Natural killer cell (primary cell): Measurements from ENCODE around the gene HPSE2. TPM values are rescaled to one million over a fixed set of nuclear protein-coding genes. Genes with fewer than 3 reads are reported as not detected.

Experiments
- ATAC-seq, 3 donors: fragments of 150-1000 bp in 2 of 3; fragments of 200-7000 bp in 1 of 3; cut with Tn5 transposase; 1 replicate in 1 of 3; 2 replicates in 2 of 3; pipeline ENCODE4 v1.10.0; 2021; ENCODE audit warnings: mild to moderate bottlenecking in 2 of 3, moderate library complexity in 2 of 3
- DNase-seq, 2 donors: peaks; one replicate each; pipeline versions ENCODE4 v3.0.0 to v3.0.0-alpha.2; 2013 to 2021; ENCODE audit warnings: mixed read lengths in 1 of 2
- H3K27ac ChIP-seq: one replicate; pipeline ENCODE4 v1.5.1; 2013; ENCODE audit warnings: mild to moderate bottlenecking, low read length
- H3K27me3 ChIP-seq: one replicate; pipeline ENCODE4 v1.6.1; 2013; ENCODE audit warnings: low read length; ENCODE audit not compliant: control insufficient read depth, insufficient read depth
- H3K36me3 ChIP-seq: one replicate; pipeline ENCODE4 v1.6.1; 2013; ENCODE audit warnings: low read length; ENCODE audit not compliant: control insufficient read depth, insufficient read depth
- H3K4me1 ChIP-seq: one replicate; pipeline ENCODE4 v1.6.1; 2013; ENCODE audit warnings: low read length; ENCODE audit not compliant: control insufficient read depth, insufficient read depth
- H3K4me3 ChIP-seq: one replicate; pipeline ENCODE4 v1.5.1; 2013; ENCODE audit warnings: low read length
- H3K9me3 ChIP-seq: one replicate; pipeline ENCODE4 v1.6.1; 2013; ENCODE audit warnings: low read length; ENCODE audit not compliant: control insufficient read depth, insufficient read depth
- H3K27ac Mint-ChIP-seq, 2 donors: one replicate each; pipeline ENCODE4 v1.8.0; 2022; ENCODE audit warnings: mild to moderate bottlenecking in 2 of 2, mixed read lengths in 2 of 2, moderate library complexity in 1 of 2
- H3K27me3 Mint-ChIP-seq, 2 donors: one replicate each; pipeline ENCODE4 v1.8.0; 2022; ENCODE audit warnings: low read depth in 2 of 2, mixed read lengths in 2 of 2
- H3K36me3 Mint-ChIP-seq: one replicate; pipeline ENCODE4 v1.8.0; 2022; ENCODE audit warnings: mixed read lengths
- H3K4me1 Mint-ChIP-seq, 2 donors: one replicate each; pipeline ENCODE4 v1.8.0; 2022; ENCODE audit warnings: mixed read lengths in 2 of 2
- H3K4me3 Mint-ChIP-seq: one replicate; pipeline ENCODE4 v1.8.0; 2022; ENCODE audit warnings: mild to moderate bottlenecking, moderate library complexity, mixed read lengths
- H3K9me3 Mint-ChIP-seq, 2 donors: one replicate each; pipeline ENCODE4 v1.8.0; 2022; ENCODE audit warnings: mixed read lengths in 2 of 2
- WGBS: methylation state at CpG from one replicate; pipeline ENCODE4 v1.1.7; 2013; ENCODE audit warnings: missing lambda C conversion rate; ENCODE audit not compliant: insufficient coverage; 5-methylcytosine and 5-hydroxymethylcytosine counted together
- intact Hi-C: fragments of 100-400 bp; cut with micrococcal nuclease; formaldehyde crosslinking; loops from one replicate; pipeline ENCODE4 v1.14.2; 2022
- total RNA-seq, 4 donors: library from RNA; stranded (reverse); fragments of 120-200 nt in 1 of 4; gene quantifications; one replicate each; pipeline versions ENCODE4 v1.2.3 to v1.2.4, GENCODE V29; 2013 to 2022
- TF ChIP-seq, protein P1 (sequence below): fragments of 200-600 bp; IDR thresholded peaks from one replicate; pipeline ENCODE4 v1.8.0; 2022; ENCODE audit warnings: antibody characterized with exemption

HPSE2 gene
- total RNA-seq, 3 donors from 2014 or later (not counting 1 experiment from before 2014, with no cell fraction given): not detected

DNA sequence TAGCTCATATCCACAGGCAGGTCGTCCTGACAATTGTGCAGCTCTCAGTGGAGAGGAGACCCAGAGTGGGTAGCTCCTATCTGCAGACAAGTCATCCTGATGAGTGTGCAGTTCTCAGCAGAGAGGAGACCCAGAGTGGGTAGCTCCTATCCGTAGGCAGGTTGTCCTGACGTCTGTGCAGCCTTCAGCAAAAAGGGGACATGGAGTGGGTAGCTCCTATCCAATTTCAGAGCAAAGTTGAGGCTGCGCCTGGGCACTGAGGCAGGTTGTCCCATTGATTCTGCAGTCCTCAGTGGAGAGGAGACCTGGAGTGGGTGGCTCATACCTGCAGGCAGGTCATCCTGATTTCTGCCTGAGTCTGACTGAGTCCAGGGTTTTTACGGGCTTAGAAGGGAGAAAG is 111.8 kb downstream of the HPSE2 start:
- Histone ChIP-seq H3K27me3 (no peaks in the 10 kb centered on the region), H3K36me3 (no peaks in the 10 kb centered on the region), H3K27ac (no peak overlapping the region), H3K9me3 (no peaks in the 10 kb centered on the region), H3K4me3 (no peak overlapping the region), H3K4me1 (no peaks in the 10 kb centered on the region)
- no peak for ATAC-seq
- H3K4me3 Mint-ChIP-seq: no peak overlapping the region
- intact Hi-C loops: no loop called here
- no peaks in the 10 kb centered on the region for H3K36me3 Mint-ChIP-seq
- TF ChIP-seq, protein P1, sequence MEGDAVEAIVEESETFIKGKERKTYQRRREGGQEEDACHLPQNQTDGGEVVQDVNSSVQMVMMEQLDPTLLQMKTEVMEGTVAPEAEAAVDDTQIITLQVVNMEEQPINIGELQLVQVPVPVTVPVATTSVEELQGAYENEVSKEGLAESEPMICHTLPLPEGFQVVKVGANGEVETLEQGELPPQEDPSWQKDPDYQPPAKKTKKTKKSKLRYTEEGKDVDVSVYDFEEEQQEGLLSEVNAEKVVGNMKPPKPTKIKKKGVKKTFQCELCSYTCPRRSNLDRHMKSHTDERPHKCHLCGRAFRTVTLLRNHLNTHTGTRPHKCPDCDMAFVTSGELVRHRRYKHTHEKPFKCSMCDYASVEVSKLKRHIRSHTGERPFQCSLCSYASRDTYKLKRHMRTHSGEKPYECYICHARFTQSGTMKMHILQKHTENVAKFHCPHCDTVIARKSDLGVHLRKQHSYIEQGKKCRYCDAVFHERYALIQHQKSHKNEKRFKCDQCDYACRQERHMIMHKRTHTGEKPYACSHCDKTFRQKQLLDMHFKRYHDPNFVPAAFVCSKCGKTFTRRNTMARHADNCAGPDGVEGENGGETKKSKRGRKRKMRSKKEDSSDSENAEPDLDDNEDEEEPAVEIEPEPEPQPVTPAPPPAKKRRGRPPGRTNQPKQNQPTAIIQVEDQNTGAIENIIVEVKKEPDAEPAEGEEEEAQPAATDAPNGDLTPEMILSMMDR: no peak
- peaks cover 7% of the 10 kb centered on the region in 2 donors for H3K9me3 Mint-ChIP-seq
- no peaks in the 10 kb centered on the region for H3K27me3 Mint-ChIP-seq
- WGBS: 80% methylated on average over 5 of the region's 5 CpGs
- H3K27ac Mint-ChIP-seq: no peak overlapping the region
- no peak for DNase-seq
- H3K4me1 Mint-ChIP-seq: no peaks in the 10 kb centered on the region

DNA sequence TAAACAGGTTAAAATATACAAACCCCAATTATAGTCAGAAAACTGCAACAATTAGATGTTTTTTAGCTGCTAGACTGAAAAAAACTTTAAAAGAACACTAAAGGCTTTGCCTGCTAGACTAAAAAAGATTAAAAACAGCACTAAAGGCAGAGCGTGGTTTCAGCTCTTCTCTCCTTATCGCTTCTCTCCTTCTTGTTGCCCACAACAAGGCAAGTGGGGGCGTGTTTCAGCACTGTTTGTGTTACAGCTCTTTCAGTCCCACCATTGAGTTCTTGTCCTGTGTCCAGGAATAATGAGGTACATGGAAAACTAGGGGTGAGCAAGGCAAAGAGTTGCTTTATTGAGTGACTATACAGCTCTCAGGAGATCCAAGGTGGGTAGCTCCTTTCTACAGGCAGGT is 112.3 kb downstream of the HPSE2 start:
- no peak for ATAC-seq
- H3K27ac Mint-ChIP-seq: no peak overlapping the region
- TF ChIP-seq, protein P1: no peak
- H3K27me3 Mint-ChIP-seq: no peaks in the 10 kb centered on the region
- intact Hi-C loops: no loop called here
- DNase-seq: no peak
- peaks cover 5 to 10% of the 10 kb centered on the region in 2 donors for H3K9me3 Mint-ChIP-seq
- H3K27me3 ChIP-seq: no peaks in the 10 kb centered on the region
- no peaks in the 10 kb centered on the region for H3K9me3 ChIP-seq
- H3K36me3 Mint-ChIP-seq: no peaks in the 10 kb centered on the region
- H3K4me3 Mint-ChIP-seq: no peak overlapping the region
- no peaks in the 10 kb centered on the region for H3K4me1 Mint-ChIP-seq
- no peaks in the 10 kb centered on the region for H3K4me1 ChIP-seq
- 91% methylated on average over 3 of the region's 3 CpGs for WGBS
- no peak overlapping the region for H3K4me3 ChIP-seq
- H3K27ac ChIP-seq: no peak overlapping the region
- H3K36me3 ChIP-seq: no peaks in the 10 kb centered on the region

DNA sequence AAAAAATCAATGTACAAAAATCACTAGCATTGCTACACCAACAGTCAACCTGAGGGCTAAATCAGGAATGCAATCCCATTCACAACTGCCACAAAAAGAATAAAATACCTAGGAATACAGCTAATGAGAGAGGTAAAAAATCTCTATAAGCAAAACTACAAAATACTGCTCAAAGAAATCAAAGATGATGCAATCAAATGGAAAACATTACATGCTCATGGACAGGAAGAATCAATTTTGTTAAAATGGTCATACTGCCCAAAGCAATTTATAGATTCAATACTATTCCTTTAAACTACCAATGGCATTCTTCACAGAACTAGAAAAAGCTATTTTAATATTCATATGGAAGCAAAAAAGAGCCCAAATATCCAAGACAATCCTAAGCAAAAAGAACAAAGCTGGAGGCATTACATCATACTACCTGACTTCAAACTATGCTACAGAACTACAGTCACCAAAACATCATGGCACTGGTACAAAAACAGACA is 116.3 kb downstream of the HPSE2 start:
- Histone ChIP-seq H3K9me3 (no peaks in the 10 kb centered on the region), H3K4me3 (no peak overlapping the region), H3K27ac (no peak overlapping the region), H3K27me3 (no peaks in the 10 kb centered on the region), H3K36me3 (no peaks in the 10 kb centered on the region), H3K4me1 (no peaks in the 10 kb centered on the region)
- H3K27me3 Mint-ChIP-seq: no peaks in the 10 kb centered on the region
- no peak overlapping the region for H3K4me3 Mint-ChIP-seq
- no peaks in the 10 kb centered on the region for H3K4me1 Mint-ChIP-seq
- peaks cover 5 to 11% of the 10 kb centered on the region in 2 donors for H3K9me3 Mint-ChIP-seq
- TF ChIP-seq, protein P1: no peak
- no peak for DNase-seq
- H3K27ac Mint-ChIP-seq: no peak overlapping the region
- no peak for ATAC-seq
- H3K36me3 Mint-ChIP-seq: peaks cover 7% of the 10 kb centered on the region
- intact Hi-C loops: no loop called here

DNA sequence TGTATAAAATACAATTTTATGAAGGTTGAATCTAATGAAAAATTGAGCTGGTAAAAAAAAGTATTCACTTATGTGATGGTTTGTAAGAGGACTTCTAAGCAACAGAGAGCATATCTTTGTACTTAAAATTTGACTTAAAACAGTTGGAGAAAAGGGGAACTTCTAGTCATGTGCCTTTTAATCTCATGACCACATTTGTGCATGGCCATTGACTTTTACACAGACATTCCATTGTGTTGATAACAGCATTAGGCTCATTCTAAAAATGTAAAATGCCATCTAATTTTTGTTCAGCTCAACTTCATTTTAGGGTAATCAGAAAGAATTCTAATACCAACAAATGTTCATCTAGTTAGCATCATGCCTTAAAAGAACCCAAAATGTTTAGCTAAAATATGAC is 119.9 kb downstream of the HPSE2 start:
- ATAC-seq (no peak), DNase-seq (no peak)
- Mint-ChIP-seq H3K27me3 (no peaks in the 10 kb centered on the region), H3K9me3 (peaks cover 5 to 13% of the 10 kb centered on the region in 2 donors), H3K4me3 (no peak overlapping the region), H3K27ac (no peak overlapping the region), H3K4me1 (no peaks in the 10 kb centered on the region), H3K36me3 (peaks cover 7% of the 10 kb centered on the region)
- Histone ChIP-seq H3K27me3 (no peaks in the 10 kb centered on the region), H3K4me3 (no peak overlapping the region), H3K9me3 (no peaks in the 10 kb centered on the region), H3K36me3 (no peaks in the 10 kb centered on the region), H3K27ac (no peak overlapping the region), H3K4me1 (no peaks in the 10 kb centered on the region)
- TF ChIP-seq, protein P1: no peak
- intact Hi-C loops: no loop called here
